LoVo (cell line): ENCODE measurements around the gene NCOR2.
A peak's percentile ranks its signal among the peaks of the same experiment; 100 is the strongest.

Experiments used
- DNase-seq: peaks from one replicate; pipeline ENCODE4 v3.0.0-alpha.2; 2016; ENCODE audit warnings: low spot score

Gene NCOR2

GRCh38 chr12:124525455-124525854 is 42.0 kb downstream of the NCOR2 start:
- no peak for DNase-seq

- DNase-seq = peak; percentile 32
Measured at GRCh38 chr12:124524231-124524925, 43.0 kb downstream of the NCOR2 start.

- DNase-seq = no peak
Measured at GRCh38 chr12:124523071-124523470, 44.3 kb downstream of the NCOR2 start.

- DNase-seq = no peak
Measured at GRCh38 chr12:124520907-124521306, 46.5 kb downstream of the NCOR2 start.

GRCh38 chr12:124520265-124520701 is 47.1 kb downstream of the NCOR2 start:
- no peak for DNase-seq

GRCh38 chr12:124519746-124520145 is 47.7 kb downstream of the NCOR2 start:
- DNase-seq = no peak

- DNase-seq = peak; percentile 87
Measured at GRCh38 chr12:124518051-124518932, 49.1 kb downstream of the NCOR2 start.
